Measurements from ENCODE around the gene BRWD1. TPM values are rescaled to one million over a fixed set of nuclear protein-coding genes. Genes with fewer than 3 reads are reported as not detected.

The BRWD1 gene
- polyA plus RNA-seq, 1 donor from 2014 or later, result 246 TPM

DNA sequence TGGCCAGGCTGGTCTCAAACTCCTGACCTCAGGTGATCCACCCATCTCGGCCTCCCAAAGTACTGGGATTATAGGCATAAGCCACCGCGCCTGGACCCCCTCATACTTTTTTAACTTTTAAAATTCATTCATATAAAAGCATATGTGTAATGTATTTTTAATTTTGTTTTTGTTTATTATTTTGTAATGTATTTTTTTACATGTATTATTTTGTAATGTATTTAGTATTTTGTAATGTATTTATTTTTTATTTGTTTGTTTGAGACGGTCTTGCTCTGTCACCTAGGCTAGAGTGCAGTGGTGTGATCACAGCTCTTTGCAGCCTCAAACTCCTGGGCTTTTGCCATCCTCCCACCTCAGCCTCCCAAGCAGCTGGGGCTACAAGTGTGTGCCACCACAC lies 12.0 kb upstream of the BRWD1 start:
- H3K9ac ChIP-seq (ENCODE audit: low read length), result no peak overlapping the region
- H3K36me3 ChIP-seq (ENCODE audit: insufficient read depth, low read length), result no peaks in the 10 kb centered on the region
- H3K27ac ChIP-seq (ENCODE audit: low read length), result no peak overlapping the region
- H3K4me2 ChIP-seq (ENCODE audit: low read length), result no peak overlapping the region
- H3F3A ChIP-seq (ENCODE audit: insufficient read depth, low read length, poor library complexity, severe bottlenecking), result no peaks in the 10 kb centered on the region
- H4K20me1 ChIP-seq (ENCODE audit: insufficient read depth), result no peaks in the 10 kb centered on the region
- H3K27me3 ChIP-seq (ENCODE audit: insufficient read depth, low read depth, low read length), result no peaks in the 10 kb centered on the region
- no peaks in the 10 kb centered on the region for H3K9me2 ChIP-seq (ENCODE audit: insufficient read depth, low read length)
- H3K9me3 ChIP-seq (ENCODE audit: low read length), result no peaks in the 10 kb centered on the region
- TF ChIP-seq POLR2AphosphoS5 (IDR thresholded peaks at IDR 0.05) (no peak), RAD21 (conservative IDR thresholded peaks at IDR 0.05) (no peak), EZH2 (IDR thresholded peaks at IDR 0.05; ENCODE audit: borderline replicate concordance, insufficient read depth, low read length, poor library complexity, severe bottlenecking) (no peak), REST (IDR thresholded peaks at IDR 0.05; ENCODE audit: borderline replicate concordance) (no peak), SMC3 (conservative IDR thresholded peaks at IDR 0.05; ENCODE audit: poor library complexity) (no peak), TAF1 (IDR thresholded peaks at IDR 0.05; ENCODE audit: low read depth) (no peak), EP300 (conservative IDR thresholded peaks at IDR 0.05; ENCODE audit: poor library complexity, severe bottlenecking) (no peak), MXI1 (conservative IDR thresholded peaks at IDR 0.05; ENCODE audit: poor library complexity, severe bottlenecking) (no peak)
- TF ChIP-seq, protein P1, sequence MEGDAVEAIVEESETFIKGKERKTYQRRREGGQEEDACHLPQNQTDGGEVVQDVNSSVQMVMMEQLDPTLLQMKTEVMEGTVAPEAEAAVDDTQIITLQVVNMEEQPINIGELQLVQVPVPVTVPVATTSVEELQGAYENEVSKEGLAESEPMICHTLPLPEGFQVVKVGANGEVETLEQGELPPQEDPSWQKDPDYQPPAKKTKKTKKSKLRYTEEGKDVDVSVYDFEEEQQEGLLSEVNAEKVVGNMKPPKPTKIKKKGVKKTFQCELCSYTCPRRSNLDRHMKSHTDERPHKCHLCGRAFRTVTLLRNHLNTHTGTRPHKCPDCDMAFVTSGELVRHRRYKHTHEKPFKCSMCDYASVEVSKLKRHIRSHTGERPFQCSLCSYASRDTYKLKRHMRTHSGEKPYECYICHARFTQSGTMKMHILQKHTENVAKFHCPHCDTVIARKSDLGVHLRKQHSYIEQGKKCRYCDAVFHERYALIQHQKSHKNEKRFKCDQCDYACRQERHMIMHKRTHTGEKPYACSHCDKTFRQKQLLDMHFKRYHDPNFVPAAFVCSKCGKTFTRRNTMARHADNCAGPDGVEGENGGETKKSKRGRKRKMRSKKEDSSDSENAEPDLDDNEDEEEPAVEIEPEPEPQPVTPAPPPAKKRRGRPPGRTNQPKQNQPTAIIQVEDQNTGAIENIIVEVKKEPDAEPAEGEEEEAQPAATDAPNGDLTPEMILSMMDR (IDR thresholded peaks at IDR 0.05; ENCODE audit: poor library complexity, severe bottlenecking), result no peak
- H3K79me2 ChIP-seq (replicated peaks; ENCODE audit: insufficient read depth, low read length), result no peaks in the 10 kb centered on the region
- no peak overlapping the region for H3K4me3 ChIP-seq (ENCODE audit: low read length)
- no peak overlapping the region for H2AFZ ChIP-seq (ENCODE audit: low read depth, low read length)

DNA sequence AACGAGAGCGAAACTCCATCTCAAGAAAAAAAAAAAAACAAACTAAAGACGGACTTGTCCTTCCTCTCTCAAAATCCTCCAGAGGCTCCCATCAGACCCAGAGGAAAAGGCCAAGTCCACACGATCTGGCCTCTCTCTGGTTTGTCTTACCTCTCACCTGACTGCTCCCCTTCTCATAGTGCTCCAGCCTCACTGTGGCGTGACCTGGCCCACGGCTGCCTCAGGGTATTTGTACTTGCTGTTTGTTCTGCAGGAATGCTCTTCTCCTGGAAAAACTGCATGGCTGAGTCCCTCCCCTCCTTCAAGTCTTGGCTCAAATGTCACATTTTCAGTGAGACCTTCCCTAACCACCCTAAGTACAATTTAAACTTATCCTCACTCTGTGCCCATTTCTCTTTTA lies 8.0 kb upstream of the BRWD1 start:
- no peak overlapping the region for H2AFZ ChIP-seq (ENCODE audit: low read depth, low read length)
- H3K4me3 ChIP-seq (ENCODE audit: low read length), result no peak overlapping the region
- H3K9me2 ChIP-seq (ENCODE audit: insufficient read depth, low read length), result no peaks in the 10 kb centered on the region
- no peaks in the 10 kb centered on the region for H3K36me3 ChIP-seq (ENCODE audit: insufficient read depth, low read length)
- H3K4me2 ChIP-seq (ENCODE audit: low read length), result no peak overlapping the region
- no peaks in the 10 kb centered on the region for H3K27me3 ChIP-seq (ENCODE audit: insufficient read depth, low read depth, low read length)
- TF ChIP-seq REST (IDR thresholded peaks at IDR 0.05; ENCODE audit: borderline replicate concordance) (no peak), TAF1 (IDR thresholded peaks at IDR 0.05; ENCODE audit: low read depth) (no peak), EP300 (conservative IDR thresholded peaks at IDR 0.05; ENCODE audit: poor library complexity, severe bottlenecking) (no peak), MXI1 (conservative IDR thresholded peaks at IDR 0.05; ENCODE audit: poor library complexity, severe bottlenecking) (no peak), SMC3 (conservative IDR thresholded peaks at IDR 0.05; ENCODE audit: poor library complexity) (no peak), POLR2AphosphoS5 (IDR thresholded peaks at IDR 0.05) (no peak), RAD21 (conservative IDR thresholded peaks at IDR 0.05) (no peak), EZH2 (IDR thresholded peaks at IDR 0.05; ENCODE audit: borderline replicate concordance, insufficient read depth, low read length, poor library complexity, severe bottlenecking) (no peak)
- TF ChIP-seq, protein P1 (IDR thresholded peaks at IDR 0.05; ENCODE audit: poor library complexity, severe bottlenecking), result no peak
- no peaks in the 10 kb centered on the region for H4K20me1 ChIP-seq (ENCODE audit: insufficient read depth)
- no peak overlapping the region for H3K27ac ChIP-seq (ENCODE audit: low read length)
- H3K79me2 ChIP-seq (replicated peaks; ENCODE audit: insufficient read depth, low read length), result no peaks in the 10 kb centered on the region
- no peaks in the 10 kb centered on the region for H3K9me3 ChIP-seq (ENCODE audit: low read length)
- H3K9ac ChIP-seq (ENCODE audit: low read length), result no peak overlapping the region
- H3F3A ChIP-seq (ENCODE audit: insufficient read depth, low read length, poor library complexity, severe bottlenecking), result no peaks in the 10 kb centered on the region

Data from neural cell (in vitro differentiated cells).